HepG2 (cell line): Measurements from ENCODE around the gene TMEM253. TPM values are rescaled to one million over a fixed set of nuclear protein-coding genes. Genes with fewer than 3 reads are reported as not detected.
A peak's percentile ranks its signal among the peaks of the same experiment; 100 is the strongest.

Experiments used
- ATAC-seq: fragments of 200-7000 bp; cut with Tn5 transposase; 3 replicates; pipeline ENCODE4 v1.9.1; 2020; ENCODE audit warnings: mild to moderate bottlenecking, moderate library complexity
- BruUV-seq: library from RNA; stranded (reverse); fragments of 400-500 nt; replicated peaks from 2 replicates; lab custom pipeline; 2021; lab: Mats Ljungman, UMichigan
- CTCF ChIA-PET: fragments of 300-600 bp; formaldehyde crosslinking; extraction: SDS; loops from one replicate; lab custom pipeline; 2021; ENCODE audit warnings: low total read pairs, inconsistent platforms, low intra/inter-chr PET ratio; lab: Yijun Ruan, JAX
- POLR2A ChIA-PET: fragments of 350-600 bp; sonication (Branson Sonifier 250); formaldehyde crosslinking; loops from one replicate; lab custom pipeline; 2020; ENCODE audit warnings: antibody characterized with exemption, inconsistent platforms; lab: Yijun Ruan, JAX
- DNase-seq: peaks from one replicate; pipeline ENCODE4 v3.0.0-alpha.2; 2015; ENCODE audit warnings: low spot score
- FAIRE-seq: peaks from 3 replicates; lab custom pipeline; 2011; peaks lifted over from hg19 to GRCh38; lab: Jason Lieb, UNC
- H2AFZ ChIP-seq: one replicate; pipeline ENCODE4 v1.6.1; 2011; ENCODE audit warnings: low read length, inconsistent platforms
- H3K27ac ChIP-seq: fragments of 300-600 bp; 3 replicates; pipeline ENCODE4 v1.8.0; 2011; ENCODE audit warnings: mixed run types, mild to moderate bottlenecking, mixed read lengths, low read length, inconsistent platforms; ENCODE audit not compliant: insufficient read depth; ENCODE audit errors: extremely low read length
- H3K27me3 ChIP-seq, 2 experiments: fragments of 200-600 bp in 1 of 2; 2 replicates in 1 of 2; 3 replicates in 1 of 2; pipeline versions ENCODE4 v1.6.0 to v1.8.0; 2011; ENCODE audit warnings: low read length in 2 of 2, mild to moderate bottlenecking in 2 of 2, moderate library complexity in 2 of 2, inconsistent platforms in 1 of 2; ENCODE audit not compliant: insufficient read depth in 2 of 2, control insufficient read depth in 1 of 2
- H3K36me3 ChIP-seq, 2 experiments: fragments of 200-600 bp in 1 of 2; replicated peaks in 1 of 2; 2 replicates in 1 of 2; 3 replicates in 1 of 2; pipeline versions ENCODE4 v1.5.1 to v1.8.0; 2011; ENCODE audit warnings: low read length in 2 of 2, inconsistent platforms in 1 of 2; ENCODE audit not compliant: insufficient read depth in 2 of 2, control insufficient read depth in 1 of 2
- H3K4me1 ChIP-seq: 2 replicates; pipeline ENCODE4 v1.5.1; 2012; ENCODE audit warnings: low read length, inconsistent platforms; ENCODE audit not compliant: insufficient read depth
- H3K4me2 ChIP-seq: 2 replicates; pipeline ENCODE4 v1.6.0; 2011; ENCODE audit warnings: low read depth, low read length, inconsistent platforms
- H3K4me3 ChIP-seq, 3 experiments: fragments of 200-600 bp in 1 of 3; sonication (generic), shearing (Covaris generic) in 1 of 3; replicated peaks in 1 of 3; 2 replicates each; pipeline ENCODE4 v1.5.1; 2011 to 2016; ENCODE audit warnings: low read length in 3 of 3, inconsistent platforms in 2 of 3, low read depth in 2 of 3, mild to moderate bottlenecking in 2 of 3, control low read depth in 1 of 3, mixed read lengths in 1 of 3; ENCODE audit not compliant: insufficient read depth in 1 of 3
- H3K79me2 ChIP-seq: one replicate; pipeline ENCODE4 v1.6.1; 2011; ENCODE audit warnings: low read length, inconsistent platforms; ENCODE audit not compliant: insufficient read depth
- H3K9ac ChIP-seq: 2 replicates; pipeline ENCODE4 v1.6.0; 2011; ENCODE audit warnings: mild to moderate bottlenecking, low read depth, low read length, inconsistent platforms; ENCODE audit not compliant: insufficient read depth
- H3K9me3 ChIP-seq: 2 replicates; pipeline ENCODE4 v1.5.1; 2012; ENCODE audit warnings: mild to moderate bottlenecking, low read length
- H4K20me1 ChIP-seq: 2 replicates; pipeline ENCODE4 v1.6.0; 2011; ENCODE audit warnings: inconsistent platforms, mild to moderate bottlenecking, low read length, moderate library complexity; ENCODE audit not compliant: insufficient read depth
- MYPOP ChIP-seq: sonication (generic); formaldehyde crosslinking; IDR thresholded peaks from 2 replicates; pipeline ENCODE4 v1.8.1; 2023; ENCODE audit warnings: mild to moderate bottlenecking, moderate library complexity, missing genetic modification reagents
- PBX3 ChIP-seq: sonication (generic); formaldehyde crosslinking; IDR thresholded peaks from 2 replicates; pipeline ENCODE4 v1.8.1; 2023; ENCODE audit warnings: missing genetic modification reagents, inconsistent platforms, borderline replicate concordance
- U2AF1 ChIP-seq: fragments of 200-400 bp; formaldehyde crosslinking; optimal IDR thresholded peaks from 2 replicates; pipeline ENCODE3; 2017; ENCODE audit warnings: mild to moderate bottlenecking, low read depth, low read length
- ZNF292 ChIP-seq: sonication (generic); formaldehyde crosslinking; IDR thresholded peaks from 2 replicates; pipeline ENCODE4 v1.8.1; 2022; ENCODE audit warnings: mild to moderate bottlenecking, low read depth, missing genetic modification reagents, borderline replicate concordance
- ZNF331 ChIP-seq: sonication (generic); formaldehyde crosslinking; IDR thresholded peaks from 2 replicates; pipeline ENCODE4 v1.4.0; 2020; ENCODE audit warnings: missing genetic modification reagents
- WGBS: methylation state at CpG from one replicate; pipeline ENCODE4 v1.1.6; 2017; ENCODE audit warnings: low lambda C conversion rate; 5-methylcytosine and 5-hydroxymethylcytosine counted together
- in situ Hi-C: cut with HindIII; loops from 2 replicates; pipeline ENCODE4 v1.10.0; 2017; ENCODE audit warnings: low pct_unique_long_range_greater_than_20kb; ENCODE audit not compliant: extremely low pct_ligation_motif_present
- intact Hi-C: fragments of 100-400 bp; cut with micrococcal nuclease; formaldehyde crosslinking; loops from one replicate; pipeline ENCODE4 v1.10.0; 2022; ENCODE audit not compliant: unreplicated experiment
- polyA plus RNA-seq, 8 experiments: library from polyadenylated mRNA; depleted of rRNA in 3 of 8; stranded (reverse) in 7 of 8; unstranded in 1 of 8; fragments of >200 nt; fragmentation: Illumina TruSeq in 4 of 8; extraction: Trizol in 4 of 8; gene quantifications; 2 replicates each; pipeline versions ENCODE4 v1.2.1 to v1.2.3, GENCODE V29; 2011 to 2016; ENCODE audit warnings: low read depth in 4 of 8, missing spikeins in 1 of 8, mixed read lengths in 1 of 8; ENCODE audit not compliant: insufficient read depth in 1 of 8
- small RNA-seq, 3 experiments: library from RNA; depleted of rRNA; stranded (forward); fragments of <200 nt; gene quantifications; one replicate each; pipeline ENCODE3, GENCODE V24; 2012; ENCODE audit warnings: low read depth in 2 of 3, low replicate concordance in 1 of 3; ENCODE audit not compliant: insufficient read length in 3 of 3, insufficient read depth in 2 of 3
- total RNA-seq, 5 experiments: library from RNA; depleted of rRNA; stranded (reverse); fragments of >200 nt; fragmentation: Illumina TruSeq; extraction: Trizol; gene quantifications; 2 replicates each; pipeline ENCODE4 v1.2.3, GENCODE V29; 2016; ENCODE audit warnings: low read depth in 1 of 5

The TMEM253 gene
- total and polyA plus RNA-seq, 2 of the 13 experiments (the other 11 are each of a cell fraction or from before 2014, with no cell fraction given) = 0.29 to 0.45 TPM

- WGBS = 9% methylated on average over 4 of the region's 4 CpGs
- Histone ChIP-seq H3K4me2 (no peak overlapping the region), H3K9me3 (peaks cover 8% of the 10 kb centered on the region), H3K79me2 (no peaks in the 10 kb centered on the region), H3K27me3 (no peaks in the 10 kb centered on the region), H3K9ac (no peak overlapping the region), H3K4me3 (no peak overlapping the region), H3K36me3 (no peaks in the 10 kb centered on the region), H2AFZ (no peak overlapping the region), H3K4me1 (no peaks in the 10 kb centered on the region), H3K27ac (no peak overlapping the region), H4K20me1 (no peaks in the 10 kb centered on the region)
- ATAC-seq (no peak; the same call in 2 of the 3 replicates), FAIRE-seq (no peak), DNase-seq (no peak)
- intact Hi-C loops = no loop called here
- in situ Hi-C loops = no loop called here
- ChIA-PET POLR2A (interaction anchor here (0.8 kb wide), 1 partner anchor 45 kb away, joined by 3 read pairs; no protein-coding TSS in a partner anchor), CTCF (no interaction called here)
- no TSS peak for BruUV-seq
- TF ChIP-seq ZNF292 = no peak
- peak; percentile 78 for TF ChIP-seq ZNF331 (CRISPR knock-in tag)
- no peak for TF ChIP-seq PBX3 (CRISPR knock-in tag)
- TF ChIP-seq U2AF1 = no peak
- TF ChIP-seq MYPOP = no peak
These were observed 48.9 kb downstream of the TMEM253 start for GRCh38 chr14:21149641-21150367.

Small RNA genes lying within 50 kb of the gene (small RNA-seq; reads per million reads assigned to genes)
- gene RNU6-252P = 0 reads per million in 3 experiments

Other genes starting within 250 kb of the TMEM253 start
- gene RNASE3, start 209.7 kb upstream of the TMEM253 start, total RNA-seq (2016; rRNA removed; fragmentation: Illumina TruSeq; extraction: Trizol) = not detected in 2 replicates
- not detected in 2 replicates for gene RNASE3, start 209.7 kb upstream of the TMEM253 start, polyA plus RNA-seq (2011; rRNA removed)
- gene RNASE2, start 145.6 kb upstream of the TMEM253 start, total RNA-seq (2016; rRNA removed; fragmentation: Illumina TruSeq; extraction: Trizol) = 0.69 TPM in 2 replicates
- not detected in 2 replicates for gene RNASE2, start 145.6 kb upstream of the TMEM253 start, polyA plus RNA-seq (2011; rRNA removed)
- gene METTL17, start 111.1 kb upstream of the TMEM253 start, total RNA-seq (2016; rRNA removed; fragmentation: Illumina TruSeq; extraction: Trizol) = 46.9 and 122 TPM in 2 replicates
- gene METTL17, start 111.1 kb upstream of the TMEM253 start, polyA plus RNA-seq (2011; rRNA removed) = 181 and 199 TPM in 2 replicates
- 0.11 TPM in 1 of 2 replicates, not detected in the other for gene SLC39A2, start 101.8 kb upstream of the TMEM253 start, total RNA-seq (2016; rRNA removed; fragmentation: Illumina TruSeq; extraction: Trizol)
- gene SLC39A2, start 101.8 kb upstream of the TMEM253 start, polyA plus RNA-seq (2011; rRNA removed) = 0.05 and 0.08 TPM in 2 replicates
- 27.2 and 27.4 TPM in 2 replicates for gene NDRG2, start 76.0 kb upstream of the TMEM253 start, total RNA-seq (2016; rRNA removed; fragmentation: Illumina TruSeq; extraction: Trizol)
- 143 and 189 TPM in 2 replicates for gene NDRG2, start 76.0 kb upstream of the TMEM253 start, polyA plus RNA-seq (2011; rRNA removed)
- 0.58 and 0.63 TPM in 2 replicates for gene TPPP2, start 70.8 kb upstream of the TMEM253 start, total RNA-seq (2016; rRNA removed; fragmentation: Illumina TruSeq; extraction: Trizol)
- gene TPPP2, start 70.8 kb upstream of the TMEM253 start, polyA plus RNA-seq (2011; rRNA removed) = 1.7 and 4.2 TPM in 2 replicates
- gene RNASE13, start 66.3 kb upstream of the TMEM253 start, total RNA-seq (2016; rRNA removed; fragmentation: Illumina TruSeq; extraction: Trizol) = not detected in 2 replicates
- gene RNASE13, start 66.3 kb upstream of the TMEM253 start, polyA plus RNA-seq (2011; rRNA removed) = 1.0 and 1.4 TPM in 2 replicates
- gene RNASE7, start 58.7 kb upstream of the TMEM253 start, total RNA-seq (2016; rRNA removed; fragmentation: Illumina TruSeq; extraction: Trizol) = not detected in 2 replicates
- gene RNASE7, start 58.7 kb upstream of the TMEM253 start, polyA plus RNA-seq (2011; rRNA removed) = 0.04 and 0.17 TPM in 2 replicates
- gene RNASE8, start 43.2 kb upstream of the TMEM253 start, total RNA-seq (2016; rRNA removed; fragmentation: Illumina TruSeq; extraction: Trizol) = not detected in 2 replicates
- gene RNASE8, start 43.2 kb upstream of the TMEM253 start, polyA plus RNA-seq (2011; rRNA removed) = not detected in 2 replicates
- 18.5 and 28.1 TPM in 2 replicates for gene ARHGEF40, start 30.8 kb upstream of the TMEM253 start, total RNA-seq (2016; rRNA removed; fragmentation: Illumina TruSeq; extraction: Trizol)
- 78.1 and 97.1 TPM in 2 replicates for gene ARHGEF40, start 30.8 kb upstream of the TMEM253 start, polyA plus RNA-seq (2011; rRNA removed)
- 21.0 and 36.6 TPM in 2 replicates for gene ZNF219, start 2.4 kb upstream of the TMEM253 start, total RNA-seq (2016; rRNA removed; fragmentation: Illumina TruSeq; extraction: Trizol)
- gene ZNF219, start 2.4 kb upstream of the TMEM253 start, polyA plus RNA-seq (2011; rRNA removed) = 34.5 and 42.2 TPM in 2 replicates
- gene OR5AU1, start 55.0 kb downstream of the TMEM253 start, total RNA-seq (2016; rRNA removed; fragmentation: Illumina TruSeq; extraction: Trizol) = not detected in 2 replicates
- not detected in 2 replicates for gene OR5AU1, start 55.0 kb downstream of the TMEM253 start, polyA plus RNA-seq (2011; rRNA removed)
- gene HNRNPC, start 168.4 kb downstream of the TMEM253 start, total RNA-seq (2016; rRNA removed; fragmentation: Illumina TruSeq; extraction: Trizol) = 1,099 and 1,563 TPM in 2 replicates
- gene HNRNPC, start 168.4 kb downstream of the TMEM253 start, polyA plus RNA-seq (2011; rRNA removed) = 577 and 628 TPM in 2 replicates
- gene RPGRIP1, start 179.0 kb downstream of the TMEM253 start, total RNA-seq (2016; rRNA removed; fragmentation: Illumina TruSeq; extraction: Trizol) = 0.10 and 0.13 TPM in 2 replicates
- gene RPGRIP1, start 179.0 kb downstream of the TMEM253 start, polyA plus RNA-seq (2011; rRNA removed) = 0.47 and 1.1 TPM in 2 replicates